GM12892 (cell line): ENCODE results near the gene STRN4.

ENCODE experiments used
- POLR2A ChIP-seq: IDR thresholded peaks from 2 replicates; pipeline ENCODE4 v1.6.1; 2011; ENCODE audit warnings: low read depth, low read length, control low read depth
- TAF1 ChIP-seq: IDR thresholded peaks from 2 replicates; pipeline ENCODE4 v1.6.1; 2011; ENCODE audit warnings: low read depth, mild to moderate bottlenecking, control low read depth, low read length, borderline replicate concordance

- no peak for TF ChIP-seq POLR2A
- TF ChIP-seq TAF1 = no peak
These were observed 24.8 kb downstream of the STRN4 start for GRCh38 chr19:46721269-46722003.
